Astrocyte (in vitro differentiated cells and primary cell): Measurements from ENCODE around the gene OSGEP.
"Not testable (repeated sequence)": the region's sequence is repeated elsewhere in the genome, so short reads cannot be mapped to it uniquely, and the experiment has no call there.

Source experiments
- EZH2 ChIP-seq: IDR thresholded peaks from 2 replicates; pipeline ENCODE4 v1.6.1; 2012; ENCODE audit warnings: mild to moderate bottlenecking, low read length, inconsistent platforms; ENCODE audit not compliant: insufficient read depth
- TF ChIP-seq, protein P1 (sequence below): IDR thresholded peaks from 2 replicates; pipeline ENCODE4 v1.5.1; 2011; ENCODE audit warnings: low read depth, mild to moderate bottlenecking, inconsistent platforms, low read length, moderate library complexity; ENCODE audit not compliant: insufficient read depth

DNA sequence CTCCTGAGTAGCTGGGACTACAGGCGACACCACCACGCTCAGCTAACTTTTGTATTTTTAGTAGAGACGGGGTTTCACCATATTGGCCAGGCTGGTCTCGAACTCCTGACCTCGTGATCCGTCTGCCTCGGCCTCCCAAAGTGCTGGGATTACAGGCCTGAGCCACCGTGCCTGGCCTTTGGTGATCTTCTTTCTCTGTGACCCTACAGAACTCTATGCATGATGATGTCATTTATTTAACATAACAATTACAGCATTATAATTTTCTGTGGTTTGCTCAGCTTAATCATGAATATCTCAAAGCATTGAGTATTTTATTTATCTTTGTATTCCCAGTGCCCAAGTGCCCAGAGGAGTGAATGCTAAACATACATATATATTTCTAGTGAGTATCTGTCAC, 1.8 kb downstream of the OSGEP start:
- TF ChIP-seq, protein P1, sequence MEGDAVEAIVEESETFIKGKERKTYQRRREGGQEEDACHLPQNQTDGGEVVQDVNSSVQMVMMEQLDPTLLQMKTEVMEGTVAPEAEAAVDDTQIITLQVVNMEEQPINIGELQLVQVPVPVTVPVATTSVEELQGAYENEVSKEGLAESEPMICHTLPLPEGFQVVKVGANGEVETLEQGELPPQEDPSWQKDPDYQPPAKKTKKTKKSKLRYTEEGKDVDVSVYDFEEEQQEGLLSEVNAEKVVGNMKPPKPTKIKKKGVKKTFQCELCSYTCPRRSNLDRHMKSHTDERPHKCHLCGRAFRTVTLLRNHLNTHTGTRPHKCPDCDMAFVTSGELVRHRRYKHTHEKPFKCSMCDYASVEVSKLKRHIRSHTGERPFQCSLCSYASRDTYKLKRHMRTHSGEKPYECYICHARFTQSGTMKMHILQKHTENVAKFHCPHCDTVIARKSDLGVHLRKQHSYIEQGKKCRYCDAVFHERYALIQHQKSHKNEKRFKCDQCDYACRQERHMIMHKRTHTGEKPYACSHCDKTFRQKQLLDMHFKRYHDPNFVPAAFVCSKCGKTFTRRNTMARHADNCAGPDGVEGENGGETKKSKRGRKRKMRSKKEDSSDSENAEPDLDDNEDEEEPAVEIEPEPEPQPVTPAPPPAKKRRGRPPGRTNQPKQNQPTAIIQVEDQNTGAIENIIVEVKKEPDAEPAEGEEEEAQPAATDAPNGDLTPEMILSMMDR = not testable (repeated sequence)
- TF ChIP-seq EZH2 = not testable (repeated sequence)
